GM21360 (cell line): ENCODE results near the gene VSTM1.
"Not testable (repeated sequence)": the region's sequence is repeated elsewhere in the genome, so short reads cannot be mapped to it uniquely, and the experiment has no call there.

Experiments
- ATAC-seq: cut with Tn5 transposase; IDR thresholded peaks from one replicate; pipeline ENCODE4 v1.9.1; 2021; ENCODE audit warnings: mild to moderate bottlenecking, moderate library complexity; ENCODE audit not compliant: unreplicated experiment

VSTM1 gene

DNA sequence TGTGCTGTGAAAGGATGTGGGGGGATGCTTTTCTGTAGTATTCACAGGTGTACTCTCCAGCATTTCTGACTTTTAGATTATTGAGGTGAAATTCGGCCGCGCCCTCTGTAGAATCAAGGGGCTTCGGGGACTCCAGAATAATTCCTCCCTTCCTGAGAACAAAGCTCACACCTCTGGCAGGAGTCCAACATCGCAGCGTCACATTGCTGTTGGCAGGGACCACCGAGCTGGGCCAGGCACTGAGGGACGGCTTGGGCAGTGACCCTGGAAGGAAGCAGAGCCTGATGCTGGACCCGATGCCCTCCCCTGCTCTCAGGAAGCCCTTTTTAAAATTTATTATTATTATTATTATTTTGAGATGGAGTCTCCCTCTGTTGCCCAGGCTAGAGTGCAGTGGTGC is 11.2 kb upstream of the VSTM1 start:
- ATAC-seq = no peak

DNA sequence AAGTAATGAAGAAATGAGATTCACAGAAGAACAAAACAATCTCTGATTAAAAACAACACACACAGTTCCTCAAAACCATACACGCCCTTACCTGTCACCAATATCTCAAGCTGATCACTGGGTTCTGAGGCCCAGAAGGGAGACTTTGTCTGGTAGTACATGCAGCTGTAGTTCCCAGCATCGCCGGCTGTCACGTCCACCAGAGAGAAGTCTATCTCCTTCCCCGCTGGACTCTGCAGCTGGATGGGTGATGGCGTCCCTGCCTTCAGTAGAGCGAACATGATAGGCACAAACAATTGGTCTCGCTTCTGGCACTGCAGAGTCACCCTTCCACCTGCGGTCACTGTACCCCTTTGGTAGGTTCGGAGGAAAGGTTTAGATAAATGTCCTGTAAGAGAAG is 10.1 kb upstream of the VSTM1 start:
- ATAC-seq = no peak

DNA sequence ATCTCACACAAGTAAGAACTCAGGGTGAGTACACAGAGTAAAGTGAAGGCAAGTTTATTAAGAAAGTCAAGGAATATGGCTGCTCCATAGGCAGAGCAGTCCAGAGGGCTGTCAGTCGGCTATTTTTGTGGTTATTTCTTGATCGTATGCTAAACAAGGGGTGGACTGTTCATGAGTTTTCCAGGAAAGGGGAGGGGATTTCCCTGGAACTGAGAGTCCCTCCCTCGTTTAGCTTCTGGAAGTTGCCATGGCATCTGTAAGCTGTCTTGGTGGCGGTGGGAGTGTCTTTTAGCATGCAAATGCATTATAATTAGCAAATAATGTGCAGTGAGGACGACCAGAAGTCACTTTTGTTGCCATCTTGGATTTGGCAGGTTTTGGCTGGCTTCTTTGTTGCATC is 5.8 kb upstream of the VSTM1 start:
- ATAC-seq = no peak

DNA sequence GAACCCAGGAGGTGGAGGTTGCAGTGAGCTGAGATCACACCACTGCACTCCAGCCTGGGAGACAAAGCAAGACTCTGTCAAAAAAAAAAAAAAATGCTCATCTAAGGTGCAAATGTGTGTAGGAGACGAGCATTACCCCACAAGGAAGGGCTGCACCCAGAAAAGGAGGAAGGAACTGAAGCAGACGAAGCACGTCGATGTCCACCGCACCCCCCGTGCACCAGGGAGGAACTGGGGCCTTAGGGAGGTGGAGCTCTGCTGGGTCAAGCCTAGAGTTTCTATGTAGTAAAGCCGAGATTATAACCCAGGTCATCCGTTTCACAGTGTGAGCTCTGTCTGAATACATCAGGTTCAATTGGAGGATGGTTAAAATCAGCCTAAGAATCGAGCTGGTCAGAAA is 1.1 kb downstream of the VSTM1 start:
- ATAC-seq = no peak

DNA sequence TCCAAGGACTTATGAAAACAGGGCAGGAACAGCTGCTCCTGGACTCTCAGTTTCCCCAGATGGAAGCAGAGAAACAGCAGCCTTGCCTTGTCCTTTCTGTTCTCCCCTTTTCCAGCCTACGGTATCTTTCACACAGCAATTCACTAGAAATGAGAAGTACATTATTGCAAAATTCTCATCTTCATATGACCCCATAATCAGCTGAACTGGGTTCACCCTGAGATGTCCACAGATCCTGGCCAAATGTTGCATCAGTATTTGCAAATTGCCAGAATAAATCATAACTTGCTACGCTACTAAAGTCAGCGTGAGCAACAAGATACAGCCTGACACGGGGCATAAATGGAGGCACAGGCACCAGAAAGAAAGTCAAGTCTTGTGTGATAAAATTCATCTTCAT is 16.1 kb downstream of the VSTM1 start:
- ATAC-seq = no peak

DNA sequence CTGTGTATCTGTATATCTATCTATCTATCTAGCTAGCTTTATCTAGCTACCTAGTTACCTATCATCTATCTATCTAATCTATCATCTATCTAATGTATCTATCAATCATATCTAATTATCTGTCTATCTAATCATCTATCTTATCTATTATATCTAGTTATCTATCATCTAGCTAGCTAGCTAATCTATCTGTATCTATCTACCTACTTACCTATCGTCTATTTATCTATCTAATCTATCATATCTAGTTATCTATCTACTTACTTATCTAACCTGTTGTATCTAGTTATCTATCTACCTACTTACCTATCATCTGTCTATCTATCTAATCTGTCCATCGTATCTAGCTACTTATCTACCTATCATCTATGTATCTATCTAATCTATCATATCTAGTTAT is 17.9 kb downstream of the VSTM1 start:
- no peak for ATAC-seq

DNA sequence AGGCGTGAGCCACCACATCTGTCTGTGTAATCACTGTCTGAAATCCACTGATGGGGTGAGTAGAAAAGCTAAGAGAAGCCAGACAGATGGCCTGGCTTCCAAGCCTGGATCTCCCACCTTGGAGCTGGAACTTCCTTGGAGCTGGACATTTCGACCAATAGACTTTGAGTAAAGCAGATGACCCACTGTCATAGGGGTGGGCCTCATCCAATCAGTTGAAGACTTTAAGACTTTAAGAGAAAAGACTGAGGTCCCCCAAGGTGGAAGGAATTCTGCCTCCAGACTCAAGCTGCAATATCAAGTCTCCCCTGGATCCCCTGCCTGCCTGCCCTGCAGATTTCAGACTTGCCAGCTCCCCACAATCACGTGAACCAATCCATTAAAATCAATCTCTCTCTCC is 20.7 kb downstream of the VSTM1 start:
- no peak for ATAC-seq

DNA sequence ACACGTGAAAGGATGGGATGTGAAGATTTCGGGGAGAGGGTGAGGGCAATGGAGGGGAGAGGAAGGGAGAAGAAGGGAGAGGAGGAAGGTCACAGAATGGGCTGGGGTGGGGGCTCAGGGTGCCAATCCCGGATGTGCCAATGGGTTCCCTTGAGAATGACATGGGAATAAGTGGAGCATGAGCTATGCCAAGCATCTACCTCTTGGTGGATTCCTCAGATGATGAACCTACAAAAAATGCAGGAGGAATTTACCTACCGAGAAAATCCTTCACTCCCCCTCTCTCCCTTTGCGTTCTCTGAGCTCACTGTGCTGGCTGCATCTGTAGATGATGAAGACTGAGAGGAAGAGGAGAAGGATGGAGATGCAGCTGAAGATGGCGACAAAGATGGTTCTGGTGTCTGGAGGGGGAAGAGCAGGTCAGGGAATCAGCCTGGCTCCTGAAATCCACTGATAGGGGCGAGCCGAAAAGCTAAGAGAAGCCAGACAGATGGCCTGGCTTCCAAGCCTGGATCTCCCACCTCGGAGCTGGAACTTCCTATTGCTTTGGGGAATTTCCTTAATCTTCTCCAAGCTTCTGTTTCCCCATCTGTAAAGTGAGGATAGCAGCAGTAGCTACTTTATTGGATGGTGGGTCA is 21.6 kb downstream of the VSTM1 start:
- no peak for ATAC-seq

DNA sequence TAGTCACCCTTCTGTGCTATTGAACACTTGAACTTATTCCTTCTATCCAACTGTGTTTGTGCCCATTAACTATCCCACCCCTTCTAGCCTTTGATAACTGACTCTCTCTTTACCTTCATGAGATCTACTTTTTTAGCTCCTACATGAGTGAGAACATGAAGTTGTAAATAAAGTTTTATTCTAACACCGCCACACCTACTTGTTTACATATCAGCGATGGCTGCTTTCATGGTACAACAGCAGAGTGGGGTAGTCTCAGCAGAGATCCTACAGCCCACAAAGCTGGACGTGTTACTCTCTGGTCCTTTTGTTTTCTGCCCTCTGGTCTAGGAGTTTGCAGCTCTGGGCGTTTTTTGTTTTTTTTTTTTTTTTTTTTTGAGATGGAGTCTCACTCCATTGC is 23.7 kb downstream of the VSTM1 start:
- no peak for ATAC-seq

DNA sequence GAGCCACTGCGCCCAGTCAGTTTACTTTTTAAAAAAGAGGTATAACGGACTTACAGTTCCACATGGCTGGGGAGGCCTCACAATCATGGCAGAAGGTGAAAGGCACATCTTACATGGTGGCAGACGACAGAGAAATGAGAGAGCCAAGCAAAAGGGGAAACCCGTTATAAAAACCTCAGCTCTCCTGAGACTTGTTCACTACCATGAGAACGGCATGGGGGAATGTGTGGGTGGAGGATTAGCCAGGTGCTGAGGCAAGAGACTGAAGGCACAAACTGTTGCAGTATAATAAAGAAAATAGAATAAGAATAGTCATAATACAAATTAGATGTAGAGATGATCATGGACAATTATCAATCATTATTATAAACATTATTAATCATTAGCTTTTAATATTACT is 27.2 kb downstream of the VSTM1 start:
- ATAC-seq = not testable (repeated sequence)

DNA sequence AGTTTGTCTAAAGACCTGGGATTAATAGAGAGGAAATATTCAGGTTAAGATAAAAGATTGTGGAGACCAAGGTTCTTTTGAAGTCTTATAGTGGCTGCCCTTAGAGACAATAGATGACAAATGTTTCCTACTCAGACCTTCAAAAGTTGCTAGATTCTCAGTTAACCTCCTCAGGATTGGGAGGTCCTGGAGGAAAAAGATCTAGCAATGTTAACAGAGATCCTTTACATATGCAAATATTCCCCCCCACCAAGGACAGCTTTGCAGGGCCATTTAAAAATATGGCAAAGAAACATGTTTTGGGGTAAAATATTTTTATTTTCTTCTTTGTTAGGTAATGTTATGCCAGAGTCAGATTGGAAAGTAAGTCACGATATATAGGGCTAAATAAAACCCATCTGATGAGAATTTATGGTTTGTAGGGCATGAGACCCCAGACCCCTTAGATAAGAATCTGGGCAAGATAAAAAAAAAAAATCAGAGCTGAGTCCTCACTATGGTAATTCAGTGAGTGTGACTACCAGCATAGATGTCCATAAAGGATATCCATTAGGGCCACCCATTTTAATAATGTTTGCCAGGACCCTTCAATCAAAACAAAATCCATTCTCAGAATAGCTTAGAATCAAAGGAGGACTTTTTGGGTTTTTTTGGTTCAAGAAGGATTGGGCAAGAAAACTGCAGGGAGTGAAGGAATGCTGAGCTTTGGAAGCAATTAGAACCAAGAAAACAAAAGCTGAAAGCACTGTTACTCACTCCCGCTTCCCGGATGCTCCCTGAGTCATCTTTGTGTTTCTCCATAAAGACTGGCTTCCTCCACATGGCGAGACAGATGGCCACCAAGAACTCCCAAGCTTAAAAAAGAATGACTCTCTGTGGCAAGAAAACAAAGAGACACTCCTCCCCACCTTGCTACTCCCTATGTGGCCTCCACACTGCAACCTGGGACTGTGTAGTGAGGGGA is 28.2 kb downstream of the VSTM1 start:
- no peak for ATAC-seq

DNA sequence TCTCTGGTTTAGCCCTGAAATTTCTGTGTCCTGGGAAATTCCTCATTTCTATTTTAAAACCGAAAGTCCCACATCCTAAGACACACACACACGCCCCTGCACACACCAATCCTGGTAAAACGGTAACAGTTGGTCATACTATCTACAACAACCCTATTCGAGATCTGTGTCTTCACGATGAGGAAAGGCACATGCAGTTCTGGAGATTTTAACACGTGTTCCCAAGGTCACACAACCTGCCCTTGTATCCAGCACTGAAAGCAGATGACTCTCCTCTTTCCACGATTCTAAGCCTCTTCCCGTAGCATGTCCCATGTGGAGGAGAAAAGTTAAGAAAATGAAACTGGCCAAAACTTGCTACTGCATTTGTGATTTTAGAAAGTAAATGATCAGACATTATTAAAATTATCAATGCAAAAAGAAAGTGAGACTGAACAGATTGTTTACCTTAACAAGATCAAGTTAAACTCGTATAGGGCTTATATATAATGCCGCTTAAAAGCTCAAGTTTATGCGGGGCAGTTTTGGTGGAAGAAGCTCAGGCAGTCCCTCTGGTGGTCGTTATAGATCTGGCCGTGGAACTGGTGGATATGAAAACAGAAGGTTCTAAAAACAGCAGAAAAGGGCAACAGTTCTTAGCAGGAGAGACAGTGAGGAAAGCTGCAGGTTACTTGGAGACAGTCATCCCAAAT is 32.7 kb downstream of the VSTM1 start:
- no peak for ATAC-seq

DNA sequence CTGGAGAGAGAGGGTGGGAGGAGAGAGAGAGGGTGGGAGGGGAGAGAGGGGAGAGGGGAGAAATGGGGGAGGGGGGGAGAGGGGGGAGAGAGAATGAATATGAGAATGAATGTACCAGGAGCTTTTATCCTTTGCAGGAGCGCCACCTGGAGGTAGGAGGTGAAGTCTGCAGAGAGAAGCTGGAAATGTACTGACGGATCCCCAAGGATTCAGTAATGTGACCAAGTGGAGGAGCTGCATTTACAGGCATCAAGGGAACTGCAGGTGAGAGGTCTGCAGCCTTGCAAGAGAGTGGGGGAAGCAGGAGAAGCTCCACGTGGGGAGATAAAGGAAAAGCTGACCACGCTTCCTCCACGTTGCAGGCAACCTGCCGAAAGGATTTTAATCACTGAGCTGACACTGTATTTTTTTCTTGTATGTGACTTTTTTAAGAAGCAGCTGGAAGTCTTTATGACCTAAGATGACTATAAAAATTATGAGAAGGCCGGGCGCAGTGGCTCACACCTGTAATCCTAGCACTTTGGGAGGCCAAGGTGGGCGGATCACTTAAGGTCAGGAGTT is 33.7 kb downstream of the VSTM1 start:
- ATAC-seq = no peak

DNA sequence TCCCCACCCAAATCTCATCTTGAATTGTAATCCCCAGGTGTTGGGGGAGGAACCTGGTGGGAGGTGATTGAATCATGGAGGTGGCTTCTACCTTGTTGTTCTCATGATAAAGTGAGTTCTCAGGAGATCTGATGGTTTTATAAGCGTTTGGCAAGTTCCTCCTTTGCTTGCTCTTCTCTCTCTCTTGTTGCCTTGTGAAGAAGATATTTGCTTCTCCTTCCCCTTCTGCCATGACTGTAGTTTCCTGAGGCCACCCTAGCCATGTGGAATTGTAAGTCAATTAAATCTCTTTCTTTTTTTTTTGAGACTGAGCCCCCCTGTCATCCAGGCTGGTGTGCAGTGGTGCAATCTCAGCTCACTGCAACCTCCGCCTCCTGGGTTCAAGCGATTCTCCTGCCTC is 34.4 kb downstream of the VSTM1 start:
- ATAC-seq = no peak

DNA sequence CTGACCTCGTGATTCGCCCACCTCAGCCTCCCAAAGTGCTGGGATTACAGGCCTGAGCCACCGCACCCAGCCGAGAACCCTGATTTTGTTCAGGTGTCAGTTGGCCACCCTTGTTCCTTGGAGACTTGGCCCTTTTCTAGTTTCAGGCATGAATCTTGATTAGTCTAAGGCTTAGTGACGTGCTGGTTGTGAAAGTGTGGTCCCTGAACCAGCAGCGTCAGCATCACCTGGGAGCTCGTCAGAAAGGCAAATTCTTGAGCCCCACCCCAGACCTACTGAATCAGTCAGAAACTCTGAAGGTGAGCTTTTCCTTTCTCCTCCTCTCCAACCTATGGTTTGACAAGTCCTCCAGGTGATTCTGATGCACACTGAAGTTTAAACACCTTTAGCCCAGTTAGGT is 37.0 kb downstream of the VSTM1 start:
- no peak for ATAC-seq

DNA sequence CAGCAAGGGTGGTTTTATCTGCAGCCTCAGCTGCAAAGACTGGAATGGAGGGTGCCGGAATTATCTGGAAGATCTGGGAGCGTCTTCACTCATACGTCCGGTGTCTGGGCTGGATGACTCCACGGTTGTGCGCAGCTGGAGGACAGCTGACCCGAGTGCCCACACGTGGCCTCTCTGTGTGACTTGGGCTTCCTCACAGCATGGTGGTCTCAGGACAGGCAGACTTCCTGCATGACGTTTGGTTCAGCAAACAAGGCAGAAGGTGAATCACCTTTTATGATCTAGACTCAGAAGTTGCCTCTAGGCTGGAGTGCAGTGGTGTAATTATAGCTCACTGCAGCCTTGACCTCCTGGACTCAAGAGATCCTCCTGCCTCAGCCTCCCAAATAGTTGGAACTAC is 39.0 kb downstream of the VSTM1 start:
- ATAC-seq = no peak

DNA sequence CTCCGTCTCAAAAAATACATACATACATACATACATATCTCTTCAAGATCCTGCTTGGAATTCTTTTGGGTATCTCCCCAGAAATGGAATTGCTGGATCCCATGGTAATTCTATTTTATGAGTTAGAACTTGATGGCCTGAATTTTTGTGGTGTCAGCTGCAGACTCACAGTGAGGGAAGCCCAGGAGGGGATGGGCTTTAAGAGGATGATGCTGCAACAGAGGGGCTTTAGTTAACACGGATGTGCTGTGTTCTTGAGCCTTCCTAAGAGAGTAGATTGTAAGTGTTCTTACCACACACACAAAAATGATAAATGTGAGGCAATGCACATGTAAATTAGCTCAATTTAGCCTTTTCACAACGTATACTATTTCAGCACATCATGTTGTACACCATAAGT is 40.5 kb downstream of the VSTM1 start:
- ATAC-seq = no peak

DNA sequence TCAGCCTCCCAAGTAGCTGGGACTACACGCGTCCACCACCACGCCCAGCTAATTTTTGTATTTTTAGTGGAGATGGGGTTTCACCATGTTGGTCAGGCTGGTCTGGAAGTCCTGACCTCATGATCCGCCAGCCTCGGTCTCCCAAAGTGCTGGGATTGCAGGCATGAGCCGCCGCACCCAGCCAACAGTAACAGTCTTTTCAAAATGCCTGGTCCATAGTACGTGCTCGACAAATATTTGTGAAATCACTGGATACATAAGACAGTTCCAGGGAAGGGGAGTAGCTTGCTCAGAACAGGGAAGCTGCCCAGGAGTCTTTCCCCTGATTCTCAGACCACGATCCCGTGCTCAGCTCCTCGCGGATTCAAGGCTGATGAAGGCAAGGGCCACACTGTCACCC is 41.8 kb downstream of the VSTM1 start:
- ATAC-seq = no peak

DNA sequence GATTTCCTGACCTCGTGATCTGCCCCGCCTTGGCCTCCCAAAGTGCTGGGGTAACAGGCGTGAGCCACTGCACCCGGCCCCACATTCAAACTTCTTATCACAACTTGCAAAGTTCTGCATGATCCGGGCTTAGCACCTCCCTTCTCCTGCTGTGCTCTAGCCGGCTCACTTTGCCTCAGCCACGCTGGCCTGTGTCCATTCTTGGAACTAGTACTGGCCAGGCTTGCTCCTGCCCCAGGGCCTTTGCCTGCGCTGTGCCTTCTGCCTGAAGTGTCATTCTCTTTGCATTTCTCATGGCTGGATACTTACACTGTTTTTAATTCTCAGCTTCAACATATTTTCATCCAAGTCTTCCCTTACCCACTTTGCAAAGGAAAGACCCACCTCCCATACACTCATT is 42.3 kb downstream of the VSTM1 start:
- no peak for ATAC-seq

DNA sequence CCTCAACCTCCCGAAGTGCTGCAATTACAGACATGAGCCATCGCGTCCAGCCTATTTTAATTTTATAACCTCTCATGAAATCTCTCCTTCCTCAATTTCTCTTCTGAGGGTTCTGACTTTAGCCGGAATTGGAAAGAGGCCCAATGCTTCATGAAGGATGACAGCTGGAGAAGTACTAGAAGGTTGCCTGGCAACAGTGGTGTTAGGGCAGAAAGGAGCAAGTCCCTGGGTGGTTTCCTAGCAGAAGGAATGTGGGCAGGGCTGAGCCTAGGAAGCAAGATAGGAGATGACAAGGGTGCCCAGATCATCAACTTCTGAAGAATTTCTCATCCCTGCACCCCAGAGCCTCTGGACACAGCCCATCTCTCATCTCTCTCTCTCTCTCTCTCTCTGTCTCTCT is 46.4 kb downstream of the VSTM1 start:
- ATAC-seq = no peak

DNA sequence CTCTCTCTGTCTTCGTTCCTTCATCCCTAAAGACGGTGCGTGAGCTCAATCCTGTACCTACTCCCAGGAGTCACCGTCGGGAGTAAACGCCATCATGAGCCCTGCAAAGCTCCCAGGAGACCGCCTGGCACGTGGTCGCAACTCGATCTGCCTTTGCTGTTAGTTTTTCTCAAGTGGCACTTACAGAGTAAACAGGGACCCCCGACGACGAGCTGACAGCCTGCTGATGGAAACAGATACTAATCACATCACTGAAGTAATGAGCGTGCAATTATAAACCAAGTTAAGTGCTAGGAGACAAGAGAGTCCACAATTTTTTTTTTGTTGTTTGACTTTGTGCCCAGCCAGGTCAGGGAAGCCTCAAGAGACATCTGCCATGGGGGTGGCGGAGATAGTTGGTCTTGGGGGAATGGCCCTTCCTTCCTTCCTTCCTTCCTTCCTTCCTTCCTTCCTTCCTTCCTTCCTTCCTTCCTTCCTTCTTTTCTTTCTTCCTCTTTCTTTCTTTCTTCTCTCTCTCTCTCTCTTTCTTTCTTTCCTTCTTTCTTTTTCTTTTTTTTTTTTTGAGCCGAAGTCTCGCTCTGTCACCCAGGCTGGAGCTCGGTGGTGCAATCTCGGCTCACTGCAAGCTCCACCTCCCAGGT is 48.7 kb downstream of the VSTM1 start:
- no peak for ATAC-seq
